GM21576 (cell line): ENCODE measurements around the gene DNPH1.

Experiments used
- ATAC-seq: cut with Tn5 transposase; IDR thresholded peaks from one replicate; pipeline ENCODE4 v1.9.1; 2021; ENCODE audit warnings: mild to moderate bottlenecking, moderate library complexity; ENCODE audit not compliant: unreplicated experiment

DNPH1 gene

GRCh38 chr6:43228951-43229802, at the start of gene DNPH1:
Gene DNPH1 (minus strand): TSS chr6:43229481. CDS start chr6:43229456, 25 bp downstream.
- peak; percentile 56 for ATAC-seq

GRCh38 chr6:43278524-43279078, 49.3 kb upstream of the DNPH1 start:
- no peak for ATAC-seq

GRCh38 chr6:43277643-43278523, 48.6 kb upstream of the DNPH1 start:
- no peak for ATAC-seq

- no peak for ATAC-seq
These were observed 48.0 kb upstream of the DNPH1 start for GRCh38 chr6:43277306-43277642.

- no peak for ATAC-seq
These were observed 47.5 kb upstream of the DNPH1 start for GRCh38 chr6:43276577-43277305.

GRCh38 chr6:43275801-43276576, 46.7 kb upstream of the DNPH1 start:
- ATAC-seq: no peak

- ATAC-seq: no peak
These were observed 45.8 kb upstream of the DNPH1 start for GRCh38 chr6:43274916-43275597.

GRCh38 chr6:43274127-43274915, 45.0 kb upstream of the DNPH1 start:
- ATAC-seq: no peak

GRCh38 chr6:43273707-43274106, 44.4 kb upstream of the DNPH1 start:
- no peak for ATAC-seq

- no peak for ATAC-seq
These were observed 42.7 kb upstream of the DNPH1 start for GRCh38 chr6:43271944-43272343.

- no peak for ATAC-seq
These were observed 42.0 kb upstream of the DNPH1 start for GRCh38 chr6:43271103-43271815.

- no peak for ATAC-seq
These were observed 40.2 kb upstream of the DNPH1 start for GRCh38 chr6:43269273-43270007.

- ATAC-seq: no peak
These were observed 39.5 kb upstream of the DNPH1 start for GRCh38 chr6:43268782-43269272.

GRCh38 chr6:43268355-43268700, 39.0 kb upstream of the DNPH1 start:
- no peak for ATAC-seq

GRCh38 chr6:43267619-43268354, 38.5 kb upstream of the DNPH1 start:
- no peak for ATAC-seq

- ATAC-seq: no peak
These were observed 36.3 kb upstream of the DNPH1 start for GRCh38 chr6:43265564-43265963.
